ENCODE data around the gene TRDN.
"Not testable (repeated sequence)": the region's sequence is repeated elsewhere in the genome, so short reads cannot be mapped to it uniquely, and the experiment has no call there.

TRDN gene

GRCh38 chr6:123629258-123629941 is 7.3 kb downstream of the TRDN start:
- no peak for DNase-seq (ENCODE audit: low spot score)

GRCh38 chr6:123625696-123626095 is 11.1 kb downstream of the TRDN start:
- no peak for DNase-seq (ENCODE audit: low spot score)

GRCh38 chr6:123622780-123623179 is 14.0 kb downstream of the TRDN start:
- no peak for DNase-seq (ENCODE audit: low spot score)

GRCh38 chr6:123619156-123619555 is 17.6 kb downstream of the TRDN start:
- DNase-seq (ENCODE audit: low spot score): no peak

- no peak for DNase-seq (ENCODE audit: low spot score)
Observed at GRCh38 chr6:123616942-123617341, 19.8 kb downstream of the TRDN start.

- no peak for DNase-seq (ENCODE audit: low spot score)
Observed at GRCh38 chr6:123616016-123616415, 20.7 kb downstream of the TRDN start.

- no peak for DNase-seq (ENCODE audit: low spot score)
Observed at GRCh38 chr6:123610779-123611178, 26.0 kb downstream of the TRDN start.

- DNase-seq (ENCODE audit: low spot score): no peak
Observed at GRCh38 chr6:123604067-123604466, 32.7 kb downstream of the TRDN start.

- no peak for DNase-seq (ENCODE audit: low spot score)
Observed at GRCh38 chr6:123598011-123598410, 38.7 kb downstream of the TRDN start.

- DNase-seq (ENCODE audit: low spot score): no peak
Observed at GRCh38 chr6:123594776-123595175, 42.0 kb downstream of the TRDN start.

GRCh38 chr6:123592426-123592825 is 44.3 kb downstream of the TRDN start:
- no peak for DNase-seq (ENCODE audit: low spot score)

GRCh38 chr6:123589973-123590372 is 46.8 kb downstream of the TRDN start:
- no peak for DNase-seq (ENCODE audit: low spot score)

GRCh38 chr6:123589317-123589716 is 47.4 kb downstream of the TRDN start:
- no peak for DNase-seq (ENCODE audit: low spot score)

GRCh38 chr6:123588546-123588895 is 48.2 kb downstream of the TRDN start:
- no peak for DNase-seq (ENCODE audit: low spot score)

GRCh38 chr6:123587838-123588545 is 48.8 kb downstream of the TRDN start:
- DNase-seq (ENCODE audit: low spot score): no peak

GRCh38 chr6:123587407-123587806 is 49.3 kb downstream of the TRDN start:
- DNase-seq (ENCODE audit: low spot score): not testable (repeated sequence)

GRCh38 chr6:123580331-123580730 is 56.4 kb downstream of the TRDN start:
- DNase-seq (ENCODE audit: low spot score): no peak

- no peak for DNase-seq (ENCODE audit: low spot score)
Observed at GRCh38 chr6:123575188-123575587, 61.6 kb downstream of the TRDN start.

GRCh38 chr6:123570813-123571684 is 65.7 kb downstream of the TRDN start:
- peak; percentile 24 for DNase-seq (ENCODE audit: low spot score)

GRCh38 chr6:123569575-123569974 is 67.2 kb downstream of the TRDN start:
- DNase-seq (ENCODE audit: low spot score): no peak

GRCh38 chr6:123565529-123565928 is 71.2 kb downstream of the TRDN start:
- no peak for DNase-seq (ENCODE audit: low spot score)

- no peak for DNase-seq (ENCODE audit: low spot score)
Observed at GRCh38 chr6:123564361-123564760, 72.4 kb downstream of the TRDN start.

GRCh38 chr6:123562677-123563076 is 74.1 kb downstream of the TRDN start:
- no peak for DNase-seq (ENCODE audit: low spot score)

All from globus pallidus (tissue), 1 donor.